HepG2 (cell line): Measurements from ENCODE around the gene TLX3. TPM values are rescaled to one million over a fixed set of nuclear protein-coding genes. Genes with fewer than 3 reads are reported as not detected.

Experiments
- ARID4A ChIP-seq: sonication (generic); formaldehyde crosslinking; IDR thresholded peaks from 2 replicates; pipeline ENCODE4 v1.5.0; 2020; ENCODE audit warnings: mild to moderate bottlenecking, missing genetic modification reagents, borderline replicate concordance
- CREB1 ChIP-seq, 2 experiments: fragments of 450-650 bp in 1 of 2; IDR thresholded peaks; 2 replicates each; pipeline ENCODE4 v1.6.1; 2016 to 2017; ENCODE audit warnings: control low read depth in 1 of 2, mild to moderate bottlenecking in 1 of 2, missing compliant biosample characterization in 1 of 2, missing genetic modification characterization in 1 of 2
- CREM ChIP-seq, 2 experiments: sonication (generic) in 1 of 2; formaldehyde crosslinking in 1 of 2; IDR thresholded peaks; 2 replicates each; pipeline versions ENCODE4 v1.4.0 to v1.6.1; 2016 to 2020; ENCODE audit warnings: antibody characterized with exemption in 1 of 2, mild to moderate bottlenecking in 1 of 2, missing genetic modification reagents in 1 of 2
- FOXA3 ChIP-seq: IDR thresholded peaks from 2 replicates; pipeline ENCODE4 v1.6.1; 2016; ENCODE audit warnings: missing genetic modification reagents, missing compliant biosample characterization
- KDM6A ChIP-seq: IDR thresholded peaks from 2 replicates; pipeline ENCODE4 v1.6.1; 2016; ENCODE audit warnings: low read depth
- MTA3 ChIP-seq: sonication (generic); formaldehyde crosslinking; IDR thresholded peaks from 2 replicates; pipeline ENCODE4 v1.4.0; 2020; ENCODE audit warnings: missing genetic modification reagents
- MTF2 ChIP-seq: sonication (generic); formaldehyde crosslinking; IDR thresholded peaks from 2 replicates; pipeline ENCODE4 v1.5.0; 2020; ENCODE audit warnings: missing genetic modification reagents, borderline replicate concordance
- NCOA1 ChIP-seq: sonication (generic); formaldehyde crosslinking; IDR thresholded peaks from 2 replicates; pipeline ENCODE4 v1.9.0; 2021; ENCODE audit warnings: missing genetic modification reagents
- RBAK ChIP-seq: sonication (generic); formaldehyde crosslinking; IDR thresholded peaks from 2 replicates; pipeline ENCODE4 v1.5.1; 2020; ENCODE audit warnings: mild to moderate bottlenecking, missing genetic modification reagents
- SOX6 ChIP-seq, 2 experiments: fragments of 450-650 bp in 1 of 2; sonication (generic) in 1 of 2; formaldehyde crosslinking in 1 of 2; IDR thresholded peaks; 2 replicates each; pipeline versions ENCODE4 v1.4.0 to v1.6.1; 2017 to 2020; ENCODE audit warnings: antibody characterized with exemption in 1 of 2, mild to moderate bottlenecking in 1 of 2, missing genetic modification reagents in 1 of 2
- ZBTB49 ChIP-seq: sonication (generic); formaldehyde crosslinking; IDR thresholded peaks from 2 replicates; pipeline ENCODE4 v1.4.0; 2020; ENCODE audit warnings: missing genetic modification reagents, borderline replicate concordance
- ZBTB8A ChIP-seq: sonication (generic); formaldehyde crosslinking; IDR thresholded peaks from 2 replicates; pipeline ENCODE4 v1.4.0; 2020; ENCODE audit warnings: mild to moderate bottlenecking, low read depth, missing genetic modification reagents, borderline replicate concordance
- ZNF280D ChIP-seq: sonication (generic); formaldehyde crosslinking; IDR thresholded peaks from 2 replicates; pipeline ENCODE4 v1.5.1; 2020; ENCODE audit warnings: mild to moderate bottlenecking, missing genetic modification reagents
- ZNF564 ChIP-seq: sonication (generic); formaldehyde crosslinking; IDR thresholded peaks from 2 replicates; pipeline ENCODE4 v1.8.1; 2023; ENCODE audit warnings: mild to moderate bottlenecking, missing genetic modification reagents
- ZNF713 ChIP-seq: sonication (generic); formaldehyde crosslinking; IDR thresholded peaks from 2 replicates; pipeline ENCODE4 v1.4.0; 2020; ENCODE audit warnings: mild to moderate bottlenecking, missing genetic modification reagents
- polyA plus RNA-seq, 8 experiments: library from polyadenylated mRNA; depleted of rRNA in 3 of 8; stranded (reverse) in 7 of 8; unstranded in 1 of 8; fragments of >200 nt; fragmentation: Illumina TruSeq in 4 of 8; extraction: Trizol in 4 of 8; gene quantifications; 2 replicates each; pipeline versions ENCODE4 v1.2.1 to v1.2.3, GENCODE V29; 2011 to 2016; ENCODE audit warnings: low read depth in 4 of 8, missing spikeins in 1 of 8, mixed read lengths in 1 of 8; ENCODE audit not compliant: insufficient read depth in 1 of 8
- total RNA-seq, 5 experiments: library from RNA; depleted of rRNA; stranded (reverse); fragments of >200 nt; fragmentation: Illumina TruSeq; extraction: Trizol; gene quantifications; 2 replicates each; pipeline ENCODE4 v1.2.3, GENCODE V29; 2016; ENCODE audit warnings: low read depth in 1 of 5
- TF ChIP-seq, protein P1 (sequence below): sonication (generic); formaldehyde crosslinking; IDR thresholded peaks from 2 replicates; pipeline ENCODE4 v1.4.0; 2020; ENCODE audit warnings: missing genetic modification reagents

Gene TLX3
- total and polyA plus RNA-seq, 2 of the 13 experiments (the other 11 are each of a cell fraction or from before 2014, with no cell fraction given): not detected

DNA sequence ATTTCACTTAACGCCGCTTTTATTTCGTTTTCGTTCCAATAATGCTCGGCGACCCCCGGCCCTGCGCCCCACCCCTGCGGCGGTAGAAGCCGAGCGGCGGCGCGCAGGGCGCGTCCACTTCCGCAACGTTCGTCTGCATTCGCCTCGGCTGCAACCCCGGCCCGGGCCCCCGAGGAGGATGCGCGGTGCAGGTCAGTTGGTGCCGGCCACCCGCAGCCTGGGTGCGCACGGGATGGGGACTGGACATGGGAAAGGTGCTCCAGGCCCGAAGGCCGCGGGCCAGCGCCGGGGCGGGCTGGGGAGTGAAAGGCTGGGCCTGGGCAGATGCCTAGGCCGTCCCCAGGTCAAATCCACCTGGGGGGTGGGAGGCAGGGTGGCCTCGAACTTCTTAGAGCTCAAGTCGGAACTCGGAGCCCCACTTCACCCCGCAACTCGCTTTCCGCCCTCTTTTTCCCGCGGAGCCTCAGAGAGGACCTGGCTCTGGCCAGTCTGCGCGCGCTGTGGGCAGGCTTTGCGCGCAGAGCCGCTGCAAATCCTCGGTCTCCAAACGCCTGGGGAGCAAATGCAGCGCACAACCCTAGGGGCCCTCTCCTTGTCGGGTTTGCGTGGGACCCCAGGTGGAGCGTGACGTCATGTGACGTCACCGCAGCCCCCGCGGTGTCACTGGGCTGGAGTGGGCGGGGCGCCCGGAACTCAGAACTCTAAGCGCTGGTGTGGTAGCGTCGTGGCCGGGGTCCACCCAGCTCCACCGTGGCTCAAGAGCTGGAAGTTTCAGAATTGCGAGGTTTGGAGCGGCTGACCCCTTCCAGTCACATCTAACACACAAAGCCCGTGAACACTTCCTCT, 3.3 kb downstream of the TLX3 start (continued):
- TF ChIP-seq CREB1 (IDR thresholded peaks at IDR 0.05): peak; percentile 98
- TF ChIP-seq CREB1 (CRISPR knock-in tag; IDR thresholded peaks at IDR 0.05): 0 out of 2 replicates have a peak, but pooled peaks have one; percentile 31
- no peak for TF ChIP-seq MTA3 (CRISPR knock-in tag)
- no peak for TF ChIP-seq ARID4A (CRISPR knock-in tag)
- TF ChIP-seq MTF2 (CRISPR knock-in tag): no peak
- no peak for TF ChIP-seq ZBTB49 (CRISPR knock-in tag)
- no peak for TF ChIP-seq FOXA3 (CRISPR knock-in tag)
- TF ChIP-seq ZNF713: no peak
- TF ChIP-seq CREM (IDR thresholded peaks at IDR 0.05): peak; percentile 47; the same call in 1 of the 2 replicates
- no peak for TF ChIP-seq CREM (CRISPR knock-in tag; IDR thresholded peaks at IDR 0.05)
- no peak for TF ChIP-seq SOX6 (IDR thresholded peaks at IDR 0.05)
- no peak for TF ChIP-seq SOX6 (CRISPR knock-in tag; IDR thresholded peaks at IDR 0.05)
- TF ChIP-seq NCOA1 (CRISPR knock-in tag): no peak
- TF ChIP-seq, protein P1, sequence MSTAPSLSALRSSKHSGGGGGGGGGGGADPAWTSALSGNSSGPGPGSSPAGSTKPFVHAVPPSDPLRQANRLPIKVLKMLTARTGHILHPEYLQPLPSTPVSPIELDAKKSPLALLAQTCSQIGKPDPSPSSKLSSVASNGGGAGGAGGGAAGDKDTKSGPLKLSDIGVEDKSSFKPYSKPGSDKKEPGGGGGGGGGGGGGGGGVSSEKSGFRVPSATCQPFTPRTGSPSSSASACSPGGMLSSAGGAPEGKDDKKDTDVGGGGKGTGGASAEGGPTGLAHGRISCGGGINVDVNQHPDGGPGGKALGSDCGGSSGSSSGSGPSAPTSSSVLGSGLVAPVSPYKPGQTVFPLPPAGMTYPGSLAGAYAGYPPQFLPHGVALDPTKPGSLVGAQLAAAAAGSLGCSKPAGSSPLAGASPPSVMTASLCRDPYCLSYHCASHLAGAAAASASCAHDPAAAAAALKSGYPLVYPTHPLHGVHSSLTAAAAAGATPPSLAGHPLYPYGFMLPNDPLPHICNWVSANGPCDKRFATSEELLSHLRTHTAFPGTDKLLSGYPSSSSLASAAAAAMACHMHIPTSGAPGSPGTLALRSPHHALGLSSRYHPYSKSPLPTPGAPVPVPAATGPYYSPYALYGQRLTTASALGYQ (CRISPR knock-in tag): no peak
- no peak for TF ChIP-seq ZNF280D (CRISPR knock-in tag)
- TF ChIP-seq ZNF564 (CRISPR knock-in tag): no peak
- no peak for TF ChIP-seq RBAK (CRISPR knock-in tag)
- no peak for TF ChIP-seq KDM6A (CRISPR knock-in tag)
- no peak for TF ChIP-seq ZBTB8A
